ENCODE results near the gene MAPK9.

GRCh38 chr5:180333661-180334060 is 41.8 kb upstream of the MAPK9 start:
- TF ChIP-seq CTCF (IDR thresholded peaks at IDR 0.05) (no peak), POLR2A (IDR thresholded peaks at IDR 0.05) (no peak)

All from adrenal gland (tissue), 5 donors.